ENCODE results near the gene PCK1. TPM values are rescaled to one million over a fixed set of nuclear protein-coding genes. Genes with fewer than 3 reads are reported as not detected.

PCK1 gene
- total and polyA plus RNA-seq, 4 donors = 8.9 to 532 (median 314) TPM

DNA sequence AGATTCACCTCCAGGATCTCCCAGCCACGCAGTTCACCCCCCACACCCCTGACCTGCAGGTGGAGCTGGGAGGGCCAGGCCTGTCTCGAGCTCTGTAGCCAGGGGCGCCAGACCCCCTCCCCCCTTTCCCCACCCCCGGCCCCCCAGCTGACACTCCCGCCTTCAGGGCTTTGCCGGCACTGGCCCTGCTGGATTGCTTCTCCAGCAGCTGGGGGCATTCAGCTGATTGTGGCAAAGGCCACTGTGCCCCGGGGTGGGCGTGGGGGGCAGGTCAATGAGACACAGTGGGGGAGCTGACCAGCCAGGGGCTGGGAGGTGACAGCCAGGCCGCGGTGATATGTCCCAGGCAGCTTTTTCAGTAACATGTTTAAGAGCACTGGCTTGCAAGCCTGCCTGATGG lies 37.1 kb downstream of the PCK1 start:
- WGBS = 64% methylated on average over 10 of the region's 10 CpGs
- no peak for DNase-seq (ENCODE audit: low spot score)
- TF ChIP-seq RXRA (IDR thresholded peaks at IDR 0.05) = no peak
- TF ChIP-seq, protein P1, sequence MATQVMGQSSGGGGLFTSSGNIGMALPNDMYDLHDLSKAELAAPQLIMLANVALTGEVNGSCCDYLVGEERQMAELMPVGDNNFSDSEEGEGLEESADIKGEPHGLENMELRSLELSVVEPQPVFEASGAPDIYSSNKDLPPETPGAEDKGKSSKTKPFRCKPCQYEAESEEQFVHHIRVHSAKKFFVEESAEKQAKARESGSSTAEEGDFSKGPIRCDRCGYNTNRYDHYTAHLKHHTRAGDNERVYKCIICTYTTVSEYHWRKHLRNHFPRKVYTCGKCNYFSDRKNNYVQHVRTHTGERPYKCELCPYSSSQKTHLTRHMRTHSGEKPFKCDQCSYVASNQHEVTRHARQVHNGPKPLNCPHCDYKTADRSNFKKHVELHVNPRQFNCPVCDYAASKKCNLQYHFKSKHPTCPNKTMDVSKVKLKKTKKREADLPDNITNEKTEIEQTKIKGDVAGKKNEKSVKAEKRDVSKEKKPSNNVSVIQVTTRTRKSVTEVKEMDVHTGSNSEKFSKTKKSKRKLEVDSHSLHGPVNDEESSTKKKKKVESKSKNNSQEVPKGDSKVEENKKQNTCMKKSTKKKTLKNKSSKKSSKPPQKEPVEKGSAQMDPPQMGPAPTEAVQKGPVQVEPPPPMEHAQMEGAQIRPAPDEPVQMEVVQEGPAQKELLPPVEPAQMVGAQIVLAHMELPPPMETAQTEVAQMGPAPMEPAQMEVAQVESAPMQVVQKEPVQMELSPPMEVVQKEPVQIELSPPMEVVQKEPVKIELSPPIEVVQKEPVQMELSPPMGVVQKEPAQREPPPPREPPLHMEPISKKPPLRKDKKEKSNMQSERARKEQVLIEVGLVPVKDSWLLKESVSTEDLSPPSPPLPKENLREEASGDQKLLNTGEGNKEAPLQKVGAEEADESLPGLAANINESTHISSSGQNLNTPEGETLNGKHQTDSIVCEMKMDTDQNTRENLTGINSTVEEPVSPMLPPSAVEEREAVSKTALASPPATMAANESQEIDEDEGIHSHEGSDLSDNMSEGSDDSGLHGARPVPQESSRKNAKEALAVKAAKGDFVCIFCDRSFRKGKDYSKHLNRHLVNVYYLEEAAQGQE (IDR thresholded peaks at IDR 0.05) = no peak
- TF ChIP-seq, protein P2, sequence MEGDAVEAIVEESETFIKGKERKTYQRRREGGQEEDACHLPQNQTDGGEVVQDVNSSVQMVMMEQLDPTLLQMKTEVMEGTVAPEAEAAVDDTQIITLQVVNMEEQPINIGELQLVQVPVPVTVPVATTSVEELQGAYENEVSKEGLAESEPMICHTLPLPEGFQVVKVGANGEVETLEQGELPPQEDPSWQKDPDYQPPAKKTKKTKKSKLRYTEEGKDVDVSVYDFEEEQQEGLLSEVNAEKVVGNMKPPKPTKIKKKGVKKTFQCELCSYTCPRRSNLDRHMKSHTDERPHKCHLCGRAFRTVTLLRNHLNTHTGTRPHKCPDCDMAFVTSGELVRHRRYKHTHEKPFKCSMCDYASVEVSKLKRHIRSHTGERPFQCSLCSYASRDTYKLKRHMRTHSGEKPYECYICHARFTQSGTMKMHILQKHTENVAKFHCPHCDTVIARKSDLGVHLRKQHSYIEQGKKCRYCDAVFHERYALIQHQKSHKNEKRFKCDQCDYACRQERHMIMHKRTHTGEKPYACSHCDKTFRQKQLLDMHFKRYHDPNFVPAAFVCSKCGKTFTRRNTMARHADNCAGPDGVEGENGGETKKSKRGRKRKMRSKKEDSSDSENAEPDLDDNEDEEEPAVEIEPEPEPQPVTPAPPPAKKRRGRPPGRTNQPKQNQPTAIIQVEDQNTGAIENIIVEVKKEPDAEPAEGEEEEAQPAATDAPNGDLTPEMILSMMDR (IDR thresholded peaks at IDR 0.05; ENCODE audit: low read depth, low read length, missing input control) = no peak
- H3K27ac ChIP-seq (ENCODE audit: low read depth in 1 of 2, low read length in 2 of 2) = no peak overlapping the region
- no peak overlapping the region for H3K9ac ChIP-seq (ENCODE audit: low read depth in 1 of 2, low read length in 2 of 2)
- H3K27me3 ChIP-seq (ENCODE audit: control insufficient read depth in 4 of 4, insufficient read depth in 4 of 4, low read length in 3 of 4) = peaks cover 0 to 3% (median 0%) of the 10 kb centered on the region in 4 donors
- no peaks in the 10 kb centered on the region for H3K36me3 ChIP-seq (ENCODE audit: control insufficient read depth in 4 of 4, insufficient read depth in 3 of 4, low read depth in 1 of 4, low read length in 3 of 4)
- no peak overlapping the region for H3K4me3 ChIP-seq (ENCODE audit: low read depth in 1 of 3, low read length in 3 of 3)
- peaks cover 2 to 15% (median 8%) of the 10 kb centered on the region in 4 donors for H3K4me1 ChIP-seq (ENCODE audit: control insufficient read depth in 4 of 4, insufficient read depth in 4 of 4, low read length in 3 of 4)
- no peaks in the 10 kb centered on the region for H3K9me3 ChIP-seq (ENCODE audit: control insufficient read depth in 4 of 4, low read length in 3 of 4)

DNA sequence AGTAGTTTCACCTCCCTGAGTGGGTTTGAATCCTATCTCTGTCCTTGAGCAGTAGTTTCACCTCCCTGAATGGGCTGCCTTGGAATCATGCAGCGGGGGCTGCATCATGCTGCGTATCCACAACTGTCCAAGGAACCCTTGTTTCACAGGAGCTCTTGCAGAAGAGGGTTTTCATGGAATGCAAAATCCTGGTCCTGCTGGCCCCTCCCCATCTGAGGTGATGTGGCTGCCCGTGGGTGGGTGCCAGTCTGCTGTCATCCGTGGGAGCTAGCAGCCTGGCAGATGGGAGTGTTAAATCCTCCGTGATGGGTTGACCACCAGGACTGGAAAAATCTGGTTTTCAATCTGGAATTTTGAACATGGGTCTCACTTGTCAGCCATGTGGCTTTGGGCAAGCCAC lies 37.6 kb downstream of the PCK1 start:
- 86% methylated on average over 5 of the region's 5 CpGs for WGBS
- H3K4me1 ChIP-seq (ENCODE audit: control insufficient read depth in 4 of 4, insufficient read depth in 4 of 4, low read length in 3 of 4) = peaks cover 0 to 11% (median 6%) of the 10 kb centered on the region in 4 donors

More for the DNA sequence above, 37.6 kb downstream of the PCK1 start:
- Histone ChIP-seq H3K27me3 (ENCODE audit: control insufficient read depth in 4 of 4, insufficient read depth in 4 of 4, low read length in 3 of 4) (peaks cover 0 to 3% (median 0%) of the 10 kb centered on the region in 4 donors), H3K27ac (ENCODE audit: low read depth in 1 of 2, low read length in 2 of 2) (no peak overlapping the region), H3K36me3 (ENCODE audit: control insufficient read depth in 4 of 4, insufficient read depth in 3 of 4, low read depth in 1 of 4, low read length in 3 of 4) (no peaks in the 10 kb centered on the region), H3K9me3 (ENCODE audit: control insufficient read depth in 4 of 4, low read length in 3 of 4) (no peaks in the 10 kb centered on the region), H3K4me3 (ENCODE audit: low read depth in 1 of 3, low read length in 3 of 3) (no peak overlapping the region), H3K9ac (ENCODE audit: low read depth in 1 of 2, low read length in 2 of 2) (no peak overlapping the region)
- DNase-seq (ENCODE audit: low spot score) = no peak
- TF ChIP-seq, protein P3, sequence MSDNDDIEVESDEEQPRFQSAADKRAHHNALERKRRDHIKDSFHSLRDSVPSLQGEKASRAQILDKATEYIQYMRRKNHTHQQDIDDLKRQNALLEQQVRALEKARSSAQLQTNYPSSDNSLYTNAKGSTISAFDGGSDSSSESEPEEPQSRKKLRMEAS (IDR thresholded peaks at IDR 0.05) = no peak
- TF ChIP-seq, protein P1 (IDR thresholded peaks at IDR 0.05) = no peak
- TF ChIP-seq RAD21 (IDR thresholded peaks at IDR 0.05) = no peak
- TF ChIP-seq, protein P2 (IDR thresholded peaks at IDR 0.05; ENCODE audit: low read depth, low read length, missing input control) = no peak
- no peak for TF ChIP-seq FOXA1 (IDR thresholded peaks at IDR 0.05)
- TF ChIP-seq EGR1 (IDR thresholded peaks at IDR 0.05; ENCODE audit: low read depth in 2 of 2) = no peak
- TF ChIP-seq HNF4G (IDR thresholded peaks at IDR 0.05) = no peak
- TF ChIP-seq NR2F2 (IDR thresholded peaks at IDR 0.05) = no peak
- TF ChIP-seq YY1 (IDR thresholded peaks at IDR 0.05) = no peak
- no peak for TF ChIP-seq GABPA (IDR thresholded peaks at IDR 0.05 in 1 of 2, conservative IDR thresholded peaks at IDR 0.05 in 1 of 2)
- TF ChIP-seq RXRA (IDR thresholded peaks at IDR 0.05) = no peak
- TF ChIP-seq FOXA2 (IDR thresholded peaks at IDR 0.05) = no peak
